HepG2 (cell line): ENCODE data around the gene DND1. TPM values are rescaled to one million over a fixed set of nuclear protein-coding genes. Genes with fewer than 3 reads are reported as not detected.

ENCODE experiments used
- ATF7 ChIP-seq, 2 experiments: fragments of 450-650 bp in 1 of 2; sonication (generic) in 1 of 2; formaldehyde crosslinking in 1 of 2; IDR thresholded peaks; 2 replicates each; pipeline versions ENCODE4 v1.4.0 to v1.6.1; 2016 to 2020; ENCODE audit warnings: antibody characterized with exemption in 1 of 2, mild to moderate bottlenecking in 1 of 2, missing genetic modification reagents in 1 of 2
- EHMT2 ChIP-seq: fragments of 200-600 bp; sonication (generic); IDR thresholded peaks from 2 replicates; pipeline ENCODE4 v1.7.0; 2017; ENCODE audit warnings: antibody characterized with exemption, low read depth, low read length, borderline replicate concordance
- ETV6 ChIP-seq: sonication (generic); formaldehyde crosslinking; conservative IDR thresholded peaks from 2 replicates; pipeline ENCODE4 v1.4.0; 2020; ENCODE audit warnings: missing genetic modification reagents
- FOXK1 ChIP-seq: sonication (generic); formaldehyde crosslinking; IDR thresholded peaks from 2 replicates; pipeline ENCODE4 v1.4.0; 2020; ENCODE audit warnings: low read depth, missing genetic modification reagents, borderline replicate concordance
- GFI1 ChIP-seq: sonication (generic); formaldehyde crosslinking; IDR thresholded peaks from 2 replicates; pipeline ENCODE4 v1.5.0; 2020; ENCODE audit warnings: missing genetic modification reagents, mild to moderate bottlenecking, borderline replicate concordance
- GTF3A ChIP-seq: sonication (generic); formaldehyde crosslinking; conservative IDR thresholded peaks from 2 replicates; pipeline ENCODE4 v1.4.0; 2020; ENCODE audit warnings: mild to moderate bottlenecking, missing genetic modification reagents
- IKZF1 ChIP-seq: fragments of 450-650 bp; IDR thresholded peaks from 2 replicates; pipeline ENCODE4 v1.7.1; 2016
- KAT2B ChIP-seq: fragments of 150-350 bp; IDR thresholded peaks from 2 replicates; pipeline ENCODE4 v1.6.1; 2014; ENCODE audit warnings: low read depth, low read length, borderline replicate concordance
- KDM4B ChIP-seq: sonication (generic); formaldehyde crosslinking; IDR thresholded peaks from 2 replicates; pipeline ENCODE4 v1.4.0; 2020; ENCODE audit warnings: missing genetic modification reagents
- MAFF ChIP-seq: IDR thresholded peaks from 2 replicates; pipeline ENCODE4 v1.6.1; 2011; ENCODE audit warnings: low read depth, low read length, improper control_type of control experiment
- NFYC ChIP-seq: IDR thresholded peaks from 2 replicates; pipeline ENCODE4 v1.6.1; 2016; ENCODE audit warnings: missing genetic modification reagents, missing compliant biosample characterization
- POLR2AphosphoS2 ChIP-seq: IDR thresholded peaks from 2 replicates; pipeline ENCODE4 v1.6.1; 2011; ENCODE audit warnings: low read depth, low read length, improper control_type of control experiment
- SIX1 ChIP-seq: sonication (generic); formaldehyde crosslinking; IDR thresholded peaks from 2 replicates; pipeline ENCODE4 v1.4.0; 2020; ENCODE audit warnings: missing genetic modification reagents, borderline replicate concordance
- THAP11 ChIP-seq: IDR thresholded peaks from 2 replicates; pipeline ENCODE4 v1.6.1; 2016; ENCODE audit warnings: missing biosample characterization, missing genetic modification reagents
- ZFX ChIP-seq: sonication (generic); formaldehyde crosslinking; IDR thresholded peaks from 2 replicates; pipeline ENCODE4 v1.4.0; 2020; ENCODE audit warnings: mild to moderate bottlenecking, low read depth, missing genetic modification reagents, moderate library complexity
- ZNF235 ChIP-seq: sonication (generic); formaldehyde crosslinking; IDR thresholded peaks from 2 replicates; pipeline ENCODE4 v1.8.1; 2023; ENCODE audit warnings: mild to moderate bottlenecking, missing genetic modification reagents, borderline replicate concordance
- ZNF264 ChIP-seq: sonication (generic); formaldehyde crosslinking; IDR thresholded peaks from 2 replicates; pipeline ENCODE4 v1.4.0; 2020; ENCODE audit warnings: missing genetic modification reagents
- ZNF318 ChIP-seq: sonication (generic); formaldehyde crosslinking; IDR thresholded peaks from 2 replicates; pipeline ENCODE4 v1.4.0; 2020; ENCODE audit warnings: mild to moderate bottlenecking, missing genetic modification reagents
- ZNF788 ChIP-seq: sonication (generic); formaldehyde crosslinking; IDR thresholded peaks from 2 replicates; pipeline ENCODE4 v1.5.0; 2020; ENCODE audit warnings: mild to moderate bottlenecking, missing genetic modification reagents, borderline replicate concordance
- polyA plus RNA-seq, 8 experiments: library from polyadenylated mRNA; depleted of rRNA in 3 of 8; stranded (reverse) in 7 of 8; unstranded in 1 of 8; fragments of >200 nt; fragmentation: Illumina TruSeq in 4 of 8; extraction: Trizol in 4 of 8; gene quantifications; 2 replicates each; pipeline versions ENCODE4 v1.2.1 to v1.2.3, GENCODE V29; 2011 to 2016; ENCODE audit warnings: low read depth in 4 of 8, missing spikeins in 1 of 8, mixed read lengths in 1 of 8; ENCODE audit not compliant: insufficient read depth in 1 of 8
- total RNA-seq, 5 experiments: library from RNA; depleted of rRNA; stranded (reverse); fragments of >200 nt; fragmentation: Illumina TruSeq; extraction: Trizol; gene quantifications; 2 replicates each; pipeline ENCODE4 v1.2.3, GENCODE V29; 2016; ENCODE audit warnings: low read depth in 1 of 5
- TF ChIP-seq, protein P1 (sequence below): sonication (generic); formaldehyde crosslinking; IDR thresholded peaks from 2 replicates; pipeline ENCODE4 v1.9.0; 2022; ENCODE audit warnings: low read depth, missing genetic modification reagents

DND1 gene
- total and polyA plus RNA-seq, 2 of the 13 experiments (the other 11 are each of a cell fraction or from before 2014, with no cell fraction given) = 0.48 to 0.55 TPM

DNA sequence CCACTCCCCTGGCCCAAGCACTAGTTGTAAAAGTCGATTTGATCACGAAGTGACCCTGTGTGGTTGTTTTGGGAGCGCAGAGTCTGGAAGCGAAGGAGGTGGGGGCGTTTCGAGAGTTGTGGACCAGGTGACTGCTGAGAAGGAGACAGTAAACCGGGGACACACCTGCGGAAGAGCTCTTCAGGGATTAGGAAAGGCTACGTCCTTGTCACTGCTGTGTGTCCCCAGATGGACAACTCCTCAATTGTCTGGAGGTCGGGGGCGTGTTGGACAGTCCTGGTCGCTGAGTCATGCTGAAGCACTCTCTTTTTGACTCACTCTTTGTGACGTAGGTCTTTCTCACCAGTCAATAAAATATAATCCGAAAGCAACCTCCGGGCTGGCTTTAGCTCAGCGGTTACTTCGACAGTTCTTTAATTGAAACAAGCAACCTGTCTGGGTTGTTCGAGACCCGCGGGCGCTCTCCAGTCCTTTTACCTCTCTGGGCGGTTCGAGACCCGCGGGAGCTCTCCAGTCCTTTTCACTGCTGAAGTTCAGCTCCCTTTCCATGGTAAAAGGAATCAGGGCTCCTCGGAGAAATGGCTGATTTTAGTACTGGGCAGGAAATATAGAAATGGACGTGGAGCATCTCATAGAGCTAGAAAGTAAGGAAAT is 37.6 kb upstream of the DND1 start (continued):
- TF ChIP-seq KDM4B (CRISPR knock-in tag) (peak; percentile 81; the same call in 1 of the 2 replicates), THAP11 (CRISPR knock-in tag) (peak; percentile 72), EHMT2 (peak; percentile 63; the same call in 1 of the 2 replicates), NFYC (CRISPR knock-in tag) (peak; percentile 8; the same call in 1 of the 2 replicates), GFI1 (peak; percentile 46; the same call in 1 of the 2 replicates), FOXK1 (CRISPR knock-in tag) (peak; percentile 61; the same call in 1 of the 2 replicates), SIX1 (CRISPR knock-in tag) (no peak; the same call in 1 of the 2 replicates), ATF7 (IDR thresholded peaks at IDR 0.05) (peak; percentile 65; the same call in 1 of the 2 replicates), ATF7 (CRISPR knock-in tag; IDR thresholded peaks at IDR 0.05) (no peak), POLR2AphosphoS2 (no peak), MAFF (peak; percentile 90), GTF3A (CRISPR knock-in tag) (no peak), ZNF235 (CRISPR knock-in tag) (no peak), ZNF788 (CRISPR knock-in tag) (peak; percentile 27; the same call in 1 of the 2 replicates), ZNF318 (CRISPR knock-in tag) (no peak), ETV6 (no peak), IKZF1 (no peak), KAT2B (no peak), ZFX (peak; percentile 34; the same call in 1 of the 2 replicates), ZNF264 (CRISPR knock-in tag) (peak; percentile 70; the same call in 1 of the 2 replicates)
- TF ChIP-seq, protein P1, sequence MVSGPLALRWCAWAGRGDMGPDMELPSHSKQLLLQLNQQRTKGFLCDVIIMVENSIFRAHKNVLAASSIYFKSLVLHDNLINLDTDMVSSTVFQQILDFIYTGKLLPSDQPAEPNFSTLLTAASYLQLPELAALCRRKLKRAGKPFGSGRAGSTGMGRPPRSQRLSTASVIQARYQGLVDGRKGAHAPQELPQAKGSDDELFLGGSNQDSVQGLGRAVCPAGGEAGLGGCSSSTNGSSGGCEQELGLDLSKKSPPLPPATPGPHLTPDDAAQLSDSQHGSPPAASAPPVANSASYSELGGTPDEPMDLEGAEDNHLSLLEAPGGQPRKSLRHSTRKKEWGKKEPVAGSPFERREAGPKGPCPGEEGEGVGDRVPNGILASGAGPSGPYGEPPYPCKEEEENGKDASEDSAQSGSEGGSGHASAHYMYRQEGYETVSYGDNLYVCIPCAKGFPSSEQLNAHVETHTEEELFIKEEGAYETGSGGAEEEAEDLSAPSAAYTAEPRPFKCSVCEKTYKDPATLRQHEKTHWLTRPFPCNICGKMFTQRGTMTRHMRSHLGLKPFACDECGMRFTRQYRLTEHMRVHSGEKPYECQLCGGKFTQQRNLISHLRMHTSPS = no peak; the same call in 1 of the 2 replicates
